Measurements from ENCODE around the gene SLC2A4RG. TPM values are rescaled to one million over a fixed set of nuclear protein-coding genes. Genes with fewer than 3 reads are reported as not detected.

Gene SLC2A4RG
- total RNA-seq: 100 to 1,000 TPM in 1 of 3 donors, 10 to 100 TPM in 2; 90.4 to 100 (median 95.5) TPM
- total RNA-seq (2013): 31.7 TPM

DNA sequence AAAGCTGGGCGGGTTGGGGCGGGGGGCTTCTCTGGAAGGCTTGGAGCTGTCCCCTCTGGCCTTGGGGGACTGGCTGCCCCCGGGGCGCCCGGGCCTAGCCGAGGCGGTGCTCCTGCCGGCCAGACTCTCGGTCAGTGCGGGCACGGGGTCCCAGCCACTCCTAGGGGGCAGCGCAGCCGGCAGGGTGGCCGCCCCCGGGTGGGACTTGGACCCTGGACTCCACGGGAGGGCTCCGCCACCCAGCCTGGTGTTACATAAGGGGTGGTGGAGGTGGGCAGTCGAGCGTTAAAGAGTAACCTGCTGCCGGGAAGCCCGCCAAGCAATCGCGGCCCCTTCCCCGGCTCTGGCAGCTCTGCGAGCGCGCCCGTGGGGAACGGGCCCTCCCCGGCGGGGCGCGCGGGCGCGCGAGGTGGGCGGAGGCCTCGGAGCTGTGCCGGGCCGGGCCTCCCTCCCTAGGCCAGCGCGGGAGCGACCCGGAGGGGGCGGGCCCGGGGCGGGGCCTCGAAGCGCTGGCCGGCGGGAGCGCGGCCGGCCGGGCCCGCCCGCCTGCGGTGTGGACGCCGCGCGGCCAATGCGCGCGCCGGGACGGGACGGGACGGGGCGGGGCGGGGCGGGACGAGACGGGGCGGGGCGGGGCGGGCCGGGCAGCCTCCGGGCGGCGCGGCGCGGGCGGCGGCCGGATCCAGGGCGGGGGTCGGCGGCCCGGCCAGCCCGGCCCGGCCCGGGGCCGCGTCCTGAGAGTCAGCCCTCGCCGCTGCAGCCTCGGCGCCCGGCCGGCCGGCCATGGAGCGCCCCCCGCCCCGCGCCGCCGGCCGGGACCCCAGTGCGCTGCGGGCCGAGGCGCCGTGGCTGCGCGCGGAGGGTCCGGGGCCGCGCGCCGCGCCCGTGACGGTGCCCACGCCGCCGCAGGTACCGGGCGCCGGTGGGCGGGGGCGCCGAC is at the start of gene SLC2A4RG:
Gene SLC2A4RG (plus strand): TSS at position 647 of the 940 bp plus-strand sequence. CDS start 137 bp downstream, at position 784.
- peak; percentile 33 to 66 (median 58) for ATAC-seq
- H3K4me1 ChIP-seq (ENCODE audit: control insufficient read depth, insufficient read depth, low read length): peaks cover 61% of the 10 kb centered on the region
- no peaks in the 10 kb centered on the region for H3K9me3 Mint-ChIP-seq
- peaks cover 24% of the 10 kb centered on the region for H3K36me3 ChIP-seq (ENCODE audit: control insufficient read depth, insufficient read depth, low read length)
- no peaks in the 10 kb centered on the region for H3K27me3 Mint-ChIP-seq (ENCODE audit: low read depth in 2 of 2)
- no peaks in the 10 kb centered on the region for H3K9me3 ChIP-seq (ENCODE audit: control insufficient read depth, insufficient read depth, low read length)
- peaks cover 14 to 37% of the 10 kb centered on the region in 2 donors for H3K4me1 Mint-ChIP-seq
- WGBS (ENCODE audit: insufficient coverage): 2% methylated on average over 136 of the region's 136 CpGs
- intact Hi-C loops (cut with micrococcal nuclease): loop anchor here (5.0 to 10.0 kb wide), 2 partner anchors 32 to 105 kb away; partner anchors contain the start of genes ARFRP1 and ZGPAT
- DNase-seq: peak; percentile 53 to 86
- TF ChIP-seq, protein P1, sequence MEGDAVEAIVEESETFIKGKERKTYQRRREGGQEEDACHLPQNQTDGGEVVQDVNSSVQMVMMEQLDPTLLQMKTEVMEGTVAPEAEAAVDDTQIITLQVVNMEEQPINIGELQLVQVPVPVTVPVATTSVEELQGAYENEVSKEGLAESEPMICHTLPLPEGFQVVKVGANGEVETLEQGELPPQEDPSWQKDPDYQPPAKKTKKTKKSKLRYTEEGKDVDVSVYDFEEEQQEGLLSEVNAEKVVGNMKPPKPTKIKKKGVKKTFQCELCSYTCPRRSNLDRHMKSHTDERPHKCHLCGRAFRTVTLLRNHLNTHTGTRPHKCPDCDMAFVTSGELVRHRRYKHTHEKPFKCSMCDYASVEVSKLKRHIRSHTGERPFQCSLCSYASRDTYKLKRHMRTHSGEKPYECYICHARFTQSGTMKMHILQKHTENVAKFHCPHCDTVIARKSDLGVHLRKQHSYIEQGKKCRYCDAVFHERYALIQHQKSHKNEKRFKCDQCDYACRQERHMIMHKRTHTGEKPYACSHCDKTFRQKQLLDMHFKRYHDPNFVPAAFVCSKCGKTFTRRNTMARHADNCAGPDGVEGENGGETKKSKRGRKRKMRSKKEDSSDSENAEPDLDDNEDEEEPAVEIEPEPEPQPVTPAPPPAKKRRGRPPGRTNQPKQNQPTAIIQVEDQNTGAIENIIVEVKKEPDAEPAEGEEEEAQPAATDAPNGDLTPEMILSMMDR (IDR thresholded peaks at IDR 0.05): no peak
- peak within 1 kb of the TSS in 1 of 2 donors; percentile 40 for H3K27ac Mint-ChIP-seq
- H3K4me3 Mint-ChIP-seq: peak within 1 kb of the TSS; percentile 89
- H3K27me3 ChIP-seq (ENCODE audit: control insufficient read depth, insufficient read depth, low read length): no peaks in the 10 kb centered on the region
- peak within 1 kb of the TSS; percentile 62 for H3K4me3 ChIP-seq (ENCODE audit: low read length)
- H3K36me3 Mint-ChIP-seq: no peaks in the 10 kb centered on the region
- H3K27ac ChIP-seq (ENCODE audit: low read length): peak within 1 kb of the TSS; percentile 36

- H3K4me3 Mint-ChIP-seq: no peak overlapping the region
- WGBS (ENCODE audit: insufficient coverage): 92% methylated on average over 40 of the region's 40 CpGs
- peaks cover 5% of the 10 kb centered on the region for H3K36me3 ChIP-seq (ENCODE audit: control insufficient read depth, insufficient read depth, low read length)
- no peak for DNase-seq
- ATAC-seq: no peak
- no peak overlapping the region for H3K27ac ChIP-seq (ENCODE audit: low read length)
- H3K9me3 Mint-ChIP-seq: no peaks in the 10 kb centered on the region
- TF ChIP-seq, protein P1 (IDR thresholded peaks at IDR 0.05): no peak
- no peak overlapping the region for H3K27ac Mint-ChIP-seq
- peaks cover 35% of the 10 kb centered on the region for H3K4me1 ChIP-seq (ENCODE audit: control insufficient read depth, insufficient read depth, low read length)
- no peaks in the 10 kb centered on the region for H3K9me3 ChIP-seq (ENCODE audit: control insufficient read depth, insufficient read depth, low read length)
- H3K4me3 ChIP-seq (ENCODE audit: low read length): no peak overlapping the region
- H3K36me3 Mint-ChIP-seq: no peaks in the 10 kb centered on the region
- H3K27me3 ChIP-seq (ENCODE audit: control insufficient read depth, insufficient read depth, low read length): no peaks in the 10 kb centered on the region
- intact Hi-C loops (cut with micrococcal nuclease): no loop called here
- H3K27me3 Mint-ChIP-seq (ENCODE audit: low read depth in 2 of 2): no peaks in the 10 kb centered on the region
- H3K4me1 Mint-ChIP-seq: peaks cover 0 to 14% of the 10 kb centered on the region in 2 donors
Observed at GRCh38 chr20:63690003-63690897, 49.3 kb upstream of the SLC2A4RG start.

GRCh38 chr20:63690898-63691710 is 48.5 kb upstream of the SLC2A4RG start:
- no peak overlapping the region for H3K27ac Mint-ChIP-seq
- TF ChIP-seq, protein P1 (IDR thresholded peaks at IDR 0.05): no peak
- intact Hi-C loops (cut with micrococcal nuclease): no loop called here
- Histone ChIP-seq H3K9me3 (ENCODE audit: control insufficient read depth, insufficient read depth, low read length) (no peaks in the 10 kb centered on the region), H3K27me3 (ENCODE audit: control insufficient read depth, insufficient read depth, low read length) (no peaks in the 10 kb centered on the region), H3K4me1 (ENCODE audit: control insufficient read depth, insufficient read depth, low read length) (peaks cover 34% of the 10 kb centered on the region), H3K4me3 (ENCODE audit: low read length) (no peak overlapping the region), H3K36me3 (ENCODE audit: control insufficient read depth, insufficient read depth, low read length) (peaks cover 5% of the 10 kb centered on the region), H3K27ac (ENCODE audit: low read length) (no peak overlapping the region)
- WGBS (ENCODE audit: insufficient coverage): 87% methylated on average over 24 of the region's 24 CpGs
- peaks cover 0 to 15% of the 10 kb centered on the region in 2 donors for H3K4me1 Mint-ChIP-seq
- no peak for ATAC-seq
- no peaks in the 10 kb centered on the region for H3K27me3 Mint-ChIP-seq (ENCODE audit: low read depth in 2 of 2)
- no peaks in the 10 kb centered on the region for H3K9me3 Mint-ChIP-seq
- DNase-seq: no peak
- no peaks in the 10 kb centered on the region for H3K36me3 Mint-ChIP-seq
- H3K4me3 Mint-ChIP-seq: no peak overlapping the region

Data from natural killer cell (primary cell).